NCI-H1694 treated with DMSO at 0.1 percent for 48 hours (cell line): Measurements from ENCODE around the gene CYRIA.

Source experiments
- DNase-seq: peaks from one replicate; lab custom pipeline; 2025; lab: John Stamatoyannopoulos, UW

CYRIA gene

GRCh38 chr2:16665748-16666448 is at the start of gene CYRIA:
Gene CYRIA, minus strand, starts transcription at chr2:16665834. Its CDS starts 77,715 bp downstream, at chr2:16588119.
- no peak for DNase-seq

- DNase-seq, result no peak
Observed at GRCh38 chr2:16713011-16713423, 47.4 kb upstream of the CYRIA start.

GRCh38 chr2:16709769-16710168 is 44.1 kb upstream of the CYRIA start:
- DNase-seq, result no peak

GRCh38 chr2:16708173-16708572 is 42.5 kb upstream of the CYRIA start:
- DNase-seq, result no peak

- no peak for DNase-seq
Observed at GRCh38 chr2:16707014-16707623, 41.5 kb upstream of the CYRIA start.

GRCh38 chr2:16700551-16701259 is 35.1 kb upstream of the CYRIA start:
- no peak for DNase-seq

- DNase-seq, result no peak
Observed at GRCh38 chr2:16693854-16694253, 28.2 kb upstream of the CYRIA start.

GRCh38 chr2:16691261-16691660 is 25.6 kb upstream of the CYRIA start:
- no peak for DNase-seq

GRCh38 chr2:16687955-16688354 is 22.3 kb upstream of the CYRIA start:
- no peak for DNase-seq

- no peak for DNase-seq
Observed at GRCh38 chr2:16687222-16687621, 21.6 kb upstream of the CYRIA start.

GRCh38 chr2:16686641-16687040 is 21.0 kb upstream of the CYRIA start:
- no peak for DNase-seq

- no peak for DNase-seq
Observed at GRCh38 chr2:16685340-16685715, 19.7 kb upstream of the CYRIA start.

GRCh38 chr2:16684676-16685339 is 19.2 kb upstream of the CYRIA start:
- no peak for DNase-seq

- DNase-seq, result no peak
Observed at GRCh38 chr2:16683576-16683975, 17.9 kb upstream of the CYRIA start.

- DNase-seq, result no peak
Observed at GRCh38 chr2:16682431-16683118, 16.9 kb upstream of the CYRIA start.

GRCh38 chr2:16680781-16681180 is 15.1 kb upstream of the CYRIA start:
- DNase-seq, result no peak

- no peak for DNase-seq
Observed at GRCh38 chr2:16680304-16680703, 14.7 kb upstream of the CYRIA start.

- DNase-seq, result no peak
Observed at GRCh38 chr2:16678964-16679363, 13.3 kb upstream of the CYRIA start.

GRCh38 chr2:16677875-16678274 is 12.2 kb upstream of the CYRIA start:
- no peak for DNase-seq

- DNase-seq, result no peak
Observed at GRCh38 chr2:16675781-16676180, 10.1 kb upstream of the CYRIA start.

- no peak for DNase-seq
Observed at GRCh38 chr2:16674154-16674553, 8.5 kb upstream of the CYRIA start.

- DNase-seq, result no peak
Observed at GRCh38 chr2:16671760-16672159, 6.1 kb upstream of the CYRIA start.
